ENCODE results near the gene PLXNA4.

- TF ChIP-seq POLR2AphosphoS5 (IDR thresholded peaks at IDR 0.05; ENCODE audit: low read depth, low read length), result no peak
- no peak for TF ChIP-seq POLR2A (IDR thresholded peaks at IDR 0.05; ENCODE audit: low read depth, low read length)
These were observed 254.9 kb downstream of the PLXNA4 start for GRCh38 chr7:132321387-132321786.

Measured in GM12892 (cell line).